HG03565 (cell line): ENCODE results near the gene LYL1.

Experiments used
- ATAC-seq: cut with Tn5 transposase; IDR thresholded peaks from one replicate; pipeline ENCODE4 v1.9.1; 2021; ENCODE audit warnings: mild to moderate bottlenecking, moderate library complexity; ENCODE audit not compliant: unreplicated experiment

LYL1 gene

GRCh38 chr19:13060233-13060963, 42.3 kb downstream of the LYL1 start:
- no peak for ATAC-seq

- ATAC-seq = no peak
Observed at GRCh38 chr19:13058951-13059660, 43.6 kb downstream of the LYL1 start.

- no peak for ATAC-seq
Observed at GRCh38 chr19:13057744-13058143, 44.9 kb downstream of the LYL1 start.

GRCh38 chr19:13057147-13057572, 45.5 kb downstream of the LYL1 start:
- no peak for ATAC-seq

GRCh38 chr19:13056052-13056660, 46.5 kb downstream of the LYL1 start:
- no peak for ATAC-seq

GRCh38 chr19:13055213-13056051, 47.2 kb downstream of the LYL1 start:
- no peak for ATAC-seq

- ATAC-seq = no peak
Observed at GRCh38 chr19:13054626-13055212, 47.9 kb downstream of the LYL1 start.

GRCh38 chr19:13053761-13054625, 48.7 kb downstream of the LYL1 start:
- ATAC-seq = no peak

- no peak for ATAC-seq
Observed at GRCh38 chr19:13053238-13053637, 49.4 kb downstream of the LYL1 start.

- no peak for ATAC-seq
Observed at GRCh38 chr19:13052447-13053175, 50.0 kb downstream of the LYL1 start.

- ATAC-seq = no peak
Observed at GRCh38 chr19:13051557-13052165, 51.0 kb downstream of the LYL1 start.

GRCh38 chr19:13050274-13050673, 52.4 kb downstream of the LYL1 start:
- no peak for ATAC-seq
